Aorta (tissue), 5 donors: ENCODE results near the gene S100A1. TPM values are rescaled to one million over a fixed set of nuclear protein-coding genes. Genes with fewer than 3 reads are reported as not detected.

Source experiments
- ATAC-seq: fragments of 200-7000 bp; cut with Tn5 transposase; one replicate; pipeline ENCODE4 v1.9.1; 2022; ENCODE audit warnings: moderate library complexity; ENCODE audit not compliant: low FRiP score
- DNase-seq, 2 donors: peaks; one replicate each; pipeline ENCODE4 v3.0.0-alpha.2; 2020
- H3K27ac ChIP-seq, 2 donors: one replicate each; pipeline ENCODE4 v1.5.1; 2013; ENCODE audit warnings: low read length in 2 of 2, mild to moderate bottlenecking in 2 of 2, moderate library complexity in 2 of 2, control low read depth in 1 of 2, inconsistent platforms in 1 of 2, low read depth in 1 of 2
- H3K27me3 ChIP-seq, 2 donors: one replicate each; pipeline ENCODE4 v1.6.1; 2013; ENCODE audit warnings: control low read depth in 1 of 2, low read length in 1 of 2, mild to moderate bottlenecking in 1 of 2, moderate library complexity in 1 of 2; ENCODE audit not compliant: insufficient read depth in 2 of 2, control insufficient read depth in 1 of 2
- H3K36me3 ChIP-seq, 2 donors: one replicate each; pipeline ENCODE4 v1.6.1; 2013; ENCODE audit warnings: control low read depth in 1 of 2, low read length in 1 of 2, mild to moderate bottlenecking in 1 of 2; ENCODE audit not compliant: insufficient read depth in 2 of 2, control insufficient read depth in 1 of 2
- H3K4me1 ChIP-seq, 2 donors: one replicate each; pipeline ENCODE4 v1.6.1; 2013; ENCODE audit warnings: low read length in 2 of 2, control low read depth in 1 of 2, mild to moderate bottlenecking in 1 of 2, moderate library complexity in 1 of 2; ENCODE audit not compliant: insufficient read depth in 2 of 2, control insufficient read depth in 1 of 2
- H3K4me3 ChIP-seq, 2 donors: one replicate each; pipeline ENCODE4 v1.5.1; 2013; ENCODE audit warnings: low read length in 2 of 2, control low read depth in 1 of 2, mild to moderate bottlenecking in 1 of 2
- H3K9me3 ChIP-seq: one replicate; pipeline ENCODE4 v1.6.1; 2013; ENCODE audit warnings: mild to moderate bottlenecking, low read length; ENCODE audit not compliant: control insufficient read depth
- WGBS, 2 donors: extraction: QIAGEN DNeasy Blood & Tissue Kit; methylation state at CpG; one replicate each; pipeline ENCODE4 v1.1.7; 2013; 5-methylcytosine and 5-hydroxymethylcytosine counted together
- intact Hi-C, 2 donors: fragments of 100-400 bp; cut with DNase I; formaldehyde crosslinking; loops; one replicate each; pipeline versions ENCODE4 v1.14.2 to v1.15.0; 2022
- polyA plus RNA-seq, 2 donors: library from polyadenylated mRNA; stranded (reverse); fragments of 200-250 nt; gene quantifications; one replicate each; pipeline ENCODE4 v1.2.3, GENCODE V29; 2013
- total RNA-seq, 2 donors: library from RNA; stranded (reverse); fragmentation: NEBNext Ultra II Directional; extraction: Animal tissue kit (Norgen Biotek cat#: 25700); gene quantifications; one replicate each; pipeline ENCODE4 v1.2.1, GENCODE V29; 2021
- donor health status: healthy with polysubstance abuse.
- donor health status: Bipolar disorder and iron deficiency.
- donor health status: DM: no; HTN: no; CAD: no.
- donor health status: DM: no; HTN: no; CAD: no.
- donor health status: DM: yes; HTN: yes; CAD: no.

The S100A1 gene
- total and polyA plus RNA-seq, 4 donors, result 0.23 to 7.1 (median 0.69) TPM; not detected in 1

- H3K4me1 ChIP-seq, result peaks cover 0 to 1% of the 10 kb centered on the region in 2 donors
- ATAC-seq (no peak), DNase-seq (peak in 1 of 2 donors; percentile 45)
- H3K36me3 ChIP-seq, result no peaks in the 10 kb centered on the region
- no peak overlapping the region for H3K4me3 ChIP-seq
- H3K27ac ChIP-seq, result peak overlapping the region in 1 of 2 donors; percentile 8
- no peaks in the 10 kb centered on the region for H3K9me3 ChIP-seq
- intact Hi-C loops, result loop anchor here in 1 of 2 donors (5.0 kb wide), 2 partner anchors 41 to 106 kb away; no protein-coding TSS in a partner anchor
- 77 to 78% methylated on average over 5 of the region's 5 CpGs for WGBS, 2 donors
- H3K27me3 ChIP-seq, result no peaks in the 10 kb centered on the region
Observed at GRCh38 chr1:153613406-153613805, 14.8 kb upstream of the S100A1 start.

- Histone ChIP-seq H3K9me3 (no peaks in the 10 kb centered on the region), H3K27me3 (no peaks in the 10 kb centered on the region), H3K36me3 (no peaks in the 10 kb centered on the region), H3K4me3 (no peak overlapping the region), H3K4me1 (peaks cover 0 to 1% of the 10 kb centered on the region in 2 donors), H3K27ac (no peak overlapping the region)
- intact Hi-C loops, result loop anchor here in 1 of 2 donors (5.0 kb wide), 2 partner anchors 42 to 107 kb away; no protein-coding TSS in a partner anchor
- WGBS, 2 donors, result 80 to 83% methylated on average over 2 of the region's 2 CpGs
- peak in 1 of 2 donors; percentile 30 for DNase-seq
- no peak for ATAC-seq
Observed at GRCh38 chr1:153614189-153614900, 13.9 kb upstream of the S100A1 start.

GRCh38 chr1:153614906-153615305 lies 13.3 kb upstream of the S100A1 start:
- Histone ChIP-seq H3K27me3 (no peaks in the 10 kb centered on the region), H3K27ac (no peak overlapping the region), H3K4me3 (no peak overlapping the region), H3K9me3 (no peaks in the 10 kb centered on the region), H3K36me3 (no peaks in the 10 kb centered on the region), H3K4me1 (peaks cover 0 to 1% of the 10 kb centered on the region in 2 donors)
- intact Hi-C loops, result loop anchor here (5.0 kb wide), 2 partner anchors 43 to 108 kb away; no protein-coding TSS in a partner anchor
- ATAC-seq (no peak), DNase-seq (peak in 1 of 2 donors; percentile 38)
- WGBS, 2 donors, result 91 to 95% methylated on average over 7 of the region's 7 CpGs

GRCh38 chr1:153615406-153615805 lies 12.8 kb upstream of the S100A1 start:
- intact Hi-C loops, result loop anchor here in 1 of 2 donors (5.0 kb wide), 1 partner anchor 43 kb away; no protein-coding TSS in a partner anchor
- no peaks in the 10 kb centered on the region for H3K9me3 ChIP-seq
- no peaks in the 10 kb centered on the region for H3K36me3 ChIP-seq
- peaks cover 0 to 1% of the 10 kb centered on the region in 2 donors for H3K4me1 ChIP-seq
- H3K4me3 ChIP-seq, result no peak overlapping the region
- H3K27ac ChIP-seq, result no peak overlapping the region
- no peaks in the 10 kb centered on the region for H3K27me3 ChIP-seq
- DNase-seq, result peak in 1 of 2 donors; percentile 46
- no peak for ATAC-seq
- WGBS, 2 donors, result 96 to 100% methylated on average over 2 of the region's 2 CpGs

- H3K9me3 ChIP-seq, result no peaks in the 10 kb centered on the region
Observed at GRCh38 chr1:153616144-153616916, 11.9 kb upstream of the S100A1 start, which contains the start of gene S100A14. TSS of gene S100A14 (minus strand) at chr1:153616325. CDS start at chr1:153615858, 467 bp downstream.

GRCh38 chr1:153616917-153617311 lies 11.3 kb upstream of the S100A1 start:
- WGBS, 2 donors, result 69 to 80% methylated on average over 5 of the region's 5 CpGs
- ATAC-seq (no peak), DNase-seq (peak in 1 of 2 donors; percentile 61)
- Histone ChIP-seq H3K4me3 (no peak overlapping the region), H3K4me1 (peaks cover 0 to 1% of the 10 kb centered on the region in 2 donors), H3K27ac (no peak overlapping the region), H3K27me3 (no peaks in the 10 kb centered on the region), H3K9me3 (no peaks in the 10 kb centered on the region), H3K36me3 (no peaks in the 10 kb centered on the region)
- intact Hi-C loops, result loop anchor here in 1 of 2 donors (5.0 kb wide), 1 partner anchor 45 kb away; no protein-coding TSS in a partner anchor

More at GRCh38 chr1:153616144-153616916, 11.9 kb upstream of the S100A1 start, which contains the start of gene S100A14:
- Histone ChIP-seq H3K27me3 (no peaks in the 10 kb centered on the region), H3K4me3 (no peak within 1 kb of the TSS), H3K36me3 (no peaks in the 10 kb centered on the region), H3K27ac (no peak within 1 kb of the TSS), H3K4me1 (peaks cover 0 to 1% of the 10 kb centered on the region in 2 donors)
- intact Hi-C loops, result loop anchor here in 1 of 2 donors (5.0 kb wide), 1 partner anchor 44 kb away; no protein-coding TSS in a partner anchor
- WGBS, 2 donors, result 74 to 75% methylated on average over 8 to 10 of the region's 10 CpGs
- peak in 1 of 2 donors; percentile 75 for DNase-seq
- ATAC-seq, result no peak

GRCh38 chr1:153617663-153618062 lies 10.6 kb upstream of the S100A1 start:
- Histone ChIP-seq H3K27me3 (no peaks in the 10 kb centered on the region), H3K4me1 (peaks cover 0 to 1% of the 10 kb centered on the region in 2 donors), H3K36me3 (no peaks in the 10 kb centered on the region), H3K4me3 (no peak overlapping the region), H3K27ac (no peak overlapping the region), H3K9me3 (no peaks in the 10 kb centered on the region)
- peak; percentile 74 for ATAC-seq
- peak; percentile 87 to 93 for DNase-seq
- 3 to 43% methylated on average over 6 of the region's 6 CpGs for WGBS, 2 donors
- intact Hi-C loops, result loop anchor here in 1 of 2 donors (5.0 kb wide), 1 partner anchor 45 kb away; no protein-coding TSS in a partner anchor

GRCh38 chr1:153619171-153619570 lies 9.1 kb upstream of the S100A1 start:
- DNase-seq (peak in 1 of 2 donors; percentile 32), ATAC-seq (no peak)
- Histone ChIP-seq H3K27me3 (no peaks in the 10 kb centered on the region), H3K4me3 (no peak overlapping the region), H3K9me3 (no peaks in the 10 kb centered on the region), H3K27ac (no peak overlapping the region), H3K4me1 (peaks cover 0 to 1% of the 10 kb centered on the region in 2 donors), H3K36me3 (no peaks in the 10 kb centered on the region)
- intact Hi-C loops, result loop anchor here in 1 of 2 donors (5.0 kb wide), 1 partner anchor 47 kb away; no protein-coding TSS in a partner anchor
- WGBS, 2 donors, result 97 to 98% methylated on average over 6 of the region's 6 CpGs
